LHCN-M2 (cell line): ENCODE data around the gene KCTD19. TPM values are rescaled to one million over a fixed set of nuclear protein-coding genes. Genes with fewer than 3 reads are reported as not detected.

Experiments
- DNase-seq: peaks from one replicate; pipeline ENCODE4 v3.0.0-alpha.2; 2012; ENCODE audit warnings: low read depth
- total RNA-seq: library from RNA; depleted of rRNA; stranded (reverse); fragments of >200 nt; gene quantifications from 2 replicates; pipeline ENCODE4 v1.2.3, GENCODE V29; 2014

The KCTD19 gene
- total RNA-seq, 1 experiment from 2014 or later = not detected

DNA sequence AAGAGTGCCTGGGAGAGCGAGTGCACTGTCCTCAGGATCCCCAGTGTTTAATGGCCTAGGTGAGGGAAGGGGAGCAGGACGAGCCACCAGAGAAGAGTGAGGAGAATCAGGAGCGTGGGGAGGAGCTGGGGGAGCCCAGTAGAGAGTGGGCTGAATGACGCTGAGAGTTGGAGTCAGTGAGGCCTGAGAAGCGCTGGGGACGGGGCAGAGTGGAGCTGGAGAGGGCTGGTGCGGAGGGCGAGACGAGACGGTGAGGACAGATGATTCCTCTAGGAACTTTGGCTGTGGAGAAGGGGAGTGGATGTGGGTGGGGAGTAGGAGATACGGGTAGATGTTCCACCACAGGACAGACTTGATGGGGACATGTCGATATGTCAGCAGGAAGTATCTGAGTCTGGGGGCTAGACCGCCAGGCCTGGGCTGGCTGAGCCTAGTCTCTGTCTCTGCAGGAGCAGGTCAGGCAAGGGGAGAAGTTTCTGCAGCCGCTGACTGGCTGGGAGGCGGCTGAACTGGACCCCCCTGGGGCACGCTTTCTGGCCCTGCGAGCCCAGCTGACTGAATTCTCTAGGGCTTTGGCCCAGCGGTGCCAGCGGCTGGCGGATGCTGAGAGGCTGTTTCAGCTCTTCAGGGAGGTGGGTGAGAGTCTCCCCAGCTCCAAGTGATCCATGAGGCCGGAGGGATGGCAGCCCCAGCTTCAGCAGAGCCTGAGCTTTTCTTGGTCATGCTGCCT lies 42.5 kb downstream of the KCTD19 start:
- no peak for DNase-seq

DNA sequence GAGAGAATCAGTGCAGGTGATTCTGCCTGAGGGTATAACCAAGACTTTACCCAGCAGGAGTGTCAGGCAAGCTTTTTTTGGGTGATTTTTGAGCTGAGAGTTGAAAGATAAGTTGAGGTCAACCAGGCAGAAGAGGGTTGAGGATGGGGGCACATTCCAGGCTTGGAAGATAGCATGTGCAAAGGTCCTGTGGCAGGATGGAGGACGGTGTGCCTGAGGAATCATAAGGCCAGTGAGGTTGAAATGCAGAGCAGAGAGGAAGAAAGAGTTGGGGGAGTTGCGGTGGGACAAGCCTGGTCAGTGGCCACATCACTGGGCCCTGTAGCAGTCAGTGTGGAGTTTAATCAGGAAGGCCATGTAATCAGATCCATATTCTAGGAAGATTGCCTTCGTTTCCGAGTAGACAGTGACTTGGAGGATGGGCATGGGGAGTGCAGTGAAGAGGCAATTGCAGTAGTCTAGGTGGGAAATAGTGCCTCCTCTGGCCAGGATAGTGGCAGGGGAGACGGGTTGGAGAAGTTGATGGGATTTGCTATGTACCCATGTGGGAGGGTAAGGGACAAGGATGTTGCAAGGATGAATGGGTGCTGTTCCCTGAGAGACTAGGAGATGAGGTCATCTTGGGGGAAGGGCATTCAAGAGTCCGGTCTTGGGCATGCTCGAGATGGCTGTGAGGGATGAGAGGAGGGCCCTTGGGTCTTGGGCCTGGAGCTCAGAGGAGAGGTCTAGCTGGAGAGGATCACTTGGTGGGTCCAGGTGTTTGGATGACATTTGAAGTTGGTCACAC lies 43.3 kb downstream of the KCTD19 start:
- no peak for DNase-seq

GRCh38 chr16:67282447-67282805 lies 44.1 kb downstream of the KCTD19 start:
- DNase-seq = no peak

DNA sequence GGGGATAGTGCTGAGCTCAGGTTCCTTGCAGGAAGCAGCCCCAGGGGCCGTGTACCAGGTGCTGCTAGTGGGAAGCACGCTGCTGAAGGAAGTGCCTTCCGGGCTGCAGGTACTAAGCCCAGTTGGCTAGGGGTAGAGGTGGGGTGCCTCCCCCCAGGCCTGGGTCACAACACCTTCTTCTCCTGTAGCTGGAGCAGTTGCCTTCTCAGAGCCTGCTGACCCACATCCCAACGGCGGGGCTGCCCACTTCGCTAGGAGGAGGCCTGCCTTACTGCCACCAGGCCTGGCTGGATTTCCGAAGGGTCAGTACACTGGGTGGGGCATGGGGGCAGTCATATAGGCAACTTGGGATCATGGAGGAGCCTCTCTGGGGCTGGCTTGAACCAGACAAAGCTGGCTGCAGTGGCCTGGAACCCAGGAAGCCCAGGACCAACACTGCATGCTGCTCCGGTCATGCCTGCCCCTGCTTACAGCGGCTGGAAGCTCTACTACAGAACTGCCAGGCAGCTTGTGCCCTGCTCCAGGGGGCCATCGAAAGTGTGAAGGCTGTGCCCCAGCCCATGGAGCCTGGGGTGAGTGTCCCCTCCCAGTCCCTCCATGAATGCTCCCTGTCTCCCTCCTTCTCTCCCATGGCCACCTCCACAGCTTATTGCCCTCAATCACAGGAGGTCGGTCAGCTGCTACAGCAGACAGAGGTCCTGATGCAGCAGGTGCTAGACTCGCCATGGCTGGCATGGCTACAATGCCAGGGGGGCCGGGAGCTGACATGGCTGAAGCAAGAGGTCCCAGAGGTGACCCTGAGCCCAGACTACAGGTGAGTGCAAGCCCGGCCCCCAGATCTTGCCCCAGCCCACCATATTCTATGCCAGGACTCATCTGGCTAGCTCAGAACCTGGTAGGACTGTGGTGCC lies 44.8 kb downstream of the KCTD19 start:
- DNase-seq = no peak

DNA sequence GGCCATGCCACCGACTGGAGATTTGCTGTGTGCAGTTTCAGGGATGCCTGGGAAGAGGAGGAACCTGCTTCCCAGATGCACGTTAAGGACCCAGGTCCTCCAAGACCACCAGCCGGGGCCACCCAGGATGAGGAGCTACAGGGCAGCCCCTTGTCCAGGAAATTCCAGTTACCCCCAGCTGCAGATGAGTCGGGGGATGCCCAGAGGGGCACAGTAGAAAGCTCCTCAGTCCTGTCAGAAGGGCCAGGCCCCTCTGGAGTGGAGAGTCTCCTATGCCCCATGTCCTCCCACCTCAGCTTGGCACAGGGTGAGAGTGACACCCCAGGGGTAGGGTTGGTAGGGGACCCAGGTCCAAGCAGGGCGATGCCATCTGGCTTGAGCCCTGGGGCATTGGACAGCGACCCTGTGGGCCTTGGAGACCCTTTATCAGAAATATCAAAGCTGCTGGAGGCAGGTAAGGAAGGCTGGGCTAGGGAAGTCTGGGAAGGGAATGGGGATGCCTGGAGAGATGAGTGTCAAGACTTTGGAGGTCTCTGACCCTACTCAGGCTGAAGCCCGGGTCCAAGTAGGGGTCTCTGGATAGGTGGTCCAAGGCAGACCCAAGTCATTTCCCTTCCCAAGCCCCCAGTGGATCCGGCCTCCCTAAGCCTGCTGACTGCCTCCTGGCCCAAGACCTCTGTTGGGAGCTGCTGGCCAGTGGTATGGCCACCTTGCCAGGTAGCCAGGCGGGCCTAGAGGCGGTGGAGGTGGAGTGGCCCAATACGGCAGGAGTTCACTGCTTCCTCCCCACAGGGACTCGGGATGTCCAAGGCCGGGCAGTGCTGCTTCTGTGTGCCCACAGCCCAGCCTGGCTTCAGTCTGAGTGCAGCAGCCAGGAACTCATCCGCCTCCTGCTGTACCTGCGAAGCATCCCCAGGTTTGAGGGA lies 46.2 kb downstream of the KCTD19 start:
- no peak for DNase-seq

DNA sequence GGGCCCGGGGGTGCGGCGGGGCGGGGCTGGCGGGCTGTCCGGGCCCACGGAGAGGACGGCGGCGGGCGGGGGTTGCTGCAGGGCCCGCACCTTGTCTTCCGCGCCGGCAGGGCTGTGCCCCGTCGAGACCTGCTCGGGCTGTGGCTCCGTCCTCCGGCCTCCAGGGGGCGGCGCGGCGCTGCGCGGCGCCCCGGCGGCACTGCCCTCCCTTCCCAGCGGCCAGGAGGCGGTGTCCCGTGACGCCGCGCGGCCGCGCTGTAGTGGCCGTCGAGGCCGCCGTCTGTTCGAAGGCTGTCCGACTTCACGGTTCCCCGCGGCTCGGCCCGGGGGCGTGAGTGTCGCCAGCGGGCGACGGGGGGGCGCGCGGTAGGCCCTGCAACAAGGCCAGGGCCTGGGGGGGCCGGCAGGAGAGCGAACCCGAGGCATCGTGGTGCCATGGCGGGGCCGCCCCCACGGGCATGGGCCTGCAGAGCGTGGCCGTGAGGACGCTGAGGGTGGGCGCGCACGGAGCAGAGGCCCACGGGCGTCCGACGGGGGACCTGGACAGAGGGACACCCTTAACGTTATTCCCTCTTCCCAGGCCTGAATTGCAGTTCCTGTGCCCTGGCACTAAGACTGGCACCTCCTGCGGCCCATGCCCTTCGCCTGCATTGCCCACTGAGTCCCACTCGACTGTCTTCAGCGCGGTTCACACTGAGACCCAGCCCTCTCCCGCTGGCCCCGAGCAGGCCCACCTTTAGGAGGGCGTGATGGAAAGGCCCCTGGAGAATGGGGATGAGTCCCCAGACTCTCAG lies 47.0 kb downstream of the KCTD19 start, which contains the start of gene PLEKHG4:
Gene PLEKHG4, plus strand, starts transcription at position 237 of the 794 bp plus-strand sequence. Its CDS starts 513 bp downstream, at position 750.
- DNase-seq = no peak

DNA sequence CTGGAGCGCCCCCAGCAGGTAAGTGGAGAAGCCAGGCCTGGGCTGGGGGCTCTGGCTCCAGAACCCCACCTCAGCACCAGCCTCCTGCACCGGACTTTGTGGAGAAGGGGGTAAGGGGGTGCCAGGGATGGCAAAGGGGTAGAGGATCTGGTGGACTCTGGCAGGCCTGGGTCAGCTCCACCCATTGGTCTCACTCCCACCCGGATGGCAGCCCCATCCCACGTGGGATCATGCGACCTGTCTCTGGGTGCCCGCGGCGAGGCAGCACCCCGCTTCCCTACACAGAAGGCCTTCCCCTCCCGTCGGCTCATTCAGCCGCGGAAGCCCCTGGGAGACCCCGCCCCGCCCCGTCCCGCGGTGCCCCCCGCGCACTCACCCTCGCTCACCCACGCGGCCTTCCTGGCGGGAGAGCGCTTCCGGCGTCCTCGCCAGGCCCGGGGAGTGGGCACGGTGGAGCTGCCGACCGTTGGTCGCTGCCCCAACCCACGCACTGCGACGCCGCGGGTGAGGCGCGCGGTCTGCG lies 47.7 kb downstream of the KCTD19 start:
- DNase-seq = no peak

- peak; percentile 64 for DNase-seq
These were observed 48.4 kb downstream of the KCTD19 start for GRCh38 chr16:67277999-67278772.

- DNase-seq = peak; percentile 98
These were observed 49.1 kb downstream of the KCTD19 start for GRCh38 chr16:67277294-67277998.

GRCh38 chr16:67275321-67275720 lies 51.2 kb downstream of the KCTD19 start:
- no peak for DNase-seq

GRCh38 chr16:67271446-67271845 lies 55.1 kb downstream of the KCTD19 start:
- no peak for DNase-seq

DNA sequence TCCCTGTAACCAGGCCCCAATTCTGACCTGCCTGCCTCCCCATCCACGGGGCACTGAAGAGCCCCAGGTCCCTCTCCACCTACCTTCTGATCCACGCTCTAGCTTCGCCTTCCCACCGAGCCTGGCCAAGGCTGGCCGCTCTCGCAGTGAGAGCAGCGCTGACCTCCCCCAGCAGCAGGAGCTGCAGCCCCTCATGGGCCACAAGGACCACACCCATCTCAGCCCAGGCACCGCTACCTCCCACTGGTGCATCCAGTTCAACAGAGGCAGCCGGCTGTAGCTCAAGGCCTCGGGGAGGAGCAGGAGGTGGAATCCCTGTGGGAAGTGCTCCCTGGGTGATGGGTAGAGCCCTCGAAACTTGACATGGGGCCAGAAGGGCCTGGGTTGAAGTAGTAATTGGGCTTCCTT lies 55.6 kb downstream of the KCTD19 start:
- DNase-seq = no peak

DNA sequence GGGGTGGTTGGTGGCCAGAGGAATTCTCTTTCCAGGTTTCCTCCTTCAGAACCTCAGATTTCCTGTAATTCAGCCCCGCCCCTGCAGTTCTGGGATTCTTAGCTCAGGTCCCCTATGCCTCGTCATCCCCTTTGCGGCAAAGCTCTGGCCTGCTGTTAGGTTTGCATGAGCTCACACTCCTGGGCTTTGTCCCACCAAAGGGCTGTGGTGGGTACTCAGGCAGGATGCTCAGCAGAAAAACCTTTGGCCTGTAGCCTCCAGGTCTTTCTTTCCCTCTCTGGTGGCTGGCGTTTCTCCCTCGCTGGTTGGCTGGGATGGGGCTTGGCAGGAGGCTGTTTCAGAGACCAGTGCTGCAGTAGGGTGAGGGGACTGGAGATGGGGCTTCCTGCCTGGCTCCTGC lies 56.8 kb downstream of the KCTD19 start:
- no peak for DNase-seq

GRCh38 chr16:67268136-67268579 lies 58.4 kb downstream of the KCTD19 start:
- DNase-seq = peak; percentile 86

DNA sequence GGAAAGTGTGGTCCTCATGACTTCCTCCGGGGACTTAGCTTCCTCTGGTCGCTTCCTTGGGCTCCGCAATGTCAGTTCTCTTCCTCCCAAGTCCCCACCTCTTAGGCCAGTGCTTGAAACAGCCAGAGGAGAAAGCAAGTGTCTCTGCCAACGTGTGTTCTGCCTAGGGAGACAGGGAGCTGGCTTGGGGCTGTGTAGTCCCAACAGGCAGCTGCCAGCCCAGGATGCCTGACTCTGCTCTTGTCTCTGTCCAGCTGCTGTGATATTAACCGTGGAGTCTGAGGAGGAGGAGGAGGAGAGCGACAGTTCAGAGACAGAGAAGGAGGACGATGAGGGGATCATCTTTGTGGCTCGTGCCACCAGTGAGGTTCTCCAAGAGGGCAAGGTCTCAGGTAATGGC lies 60.7 kb downstream of the KCTD19 start:
- DNase-seq = no peak

DNA sequence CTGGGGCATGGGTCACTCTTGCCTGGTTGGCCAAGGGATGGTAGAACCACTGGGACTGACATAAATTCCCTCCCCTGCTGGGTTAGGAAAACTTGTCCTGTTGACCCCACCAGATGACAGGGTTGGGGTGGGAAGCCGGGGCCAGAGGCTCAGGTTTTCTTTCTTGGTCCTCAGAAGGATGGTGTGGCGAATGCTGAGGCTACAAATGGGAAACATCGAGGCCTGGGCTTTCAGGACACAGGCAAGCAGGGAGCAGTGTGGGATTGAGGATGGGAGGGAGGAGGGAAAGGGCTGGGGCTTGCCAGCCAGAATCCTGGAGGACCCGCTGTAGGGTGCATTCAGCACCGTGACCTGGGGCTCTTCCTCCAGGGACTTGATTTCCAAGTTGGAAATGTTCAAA lies 61.7 kb downstream of the KCTD19 start:
- DNase-seq = no peak

DNA sequence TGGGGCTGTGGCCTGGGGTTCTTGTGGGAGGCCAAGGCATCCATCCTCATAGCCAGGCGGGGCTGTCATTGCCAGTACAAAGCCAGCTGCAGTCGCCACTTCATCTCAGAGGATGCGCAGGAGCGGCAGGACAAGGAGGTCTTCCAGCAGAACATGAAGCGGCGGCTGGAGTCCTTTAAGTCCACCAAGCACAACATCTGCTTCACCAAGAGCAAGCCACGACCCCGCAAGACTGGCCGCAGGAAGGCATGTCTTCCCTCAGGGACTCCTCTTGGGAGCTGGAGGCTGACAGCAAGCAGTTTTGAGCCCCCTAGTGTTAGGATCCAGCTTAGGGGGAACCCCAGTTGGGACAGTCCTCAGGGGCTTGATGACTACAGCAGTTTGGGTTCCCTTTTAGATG lies 62.3 kb downstream of the KCTD19 start:
- no peak for DNase-seq

DNA sequence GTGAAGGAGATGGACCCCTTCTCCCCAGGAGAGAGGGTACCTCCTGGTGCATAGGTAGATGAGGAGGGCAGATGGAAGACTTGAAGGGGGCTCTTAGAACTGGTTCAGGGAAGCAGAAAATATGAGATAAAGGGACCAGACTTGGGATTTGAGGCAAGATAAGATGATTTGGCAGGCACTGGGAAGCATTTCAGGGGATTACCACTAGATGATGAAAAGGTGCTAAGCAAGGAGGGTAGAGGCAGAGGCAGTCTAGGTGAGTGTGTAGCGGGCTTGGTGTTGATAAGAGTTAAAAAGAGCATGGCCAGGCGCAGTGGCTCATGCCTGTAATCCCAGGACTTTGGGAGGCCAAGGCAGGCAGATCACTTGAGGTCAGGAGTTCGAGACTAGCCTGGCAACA lies 63.3 kb downstream of the KCTD19 start:
- DNase-seq = no peak
